HG03575 (cell line): Measurements from ENCODE around the gene OR4C3.
A peak's percentile ranks its signal among the peaks of the same experiment; 100 is the strongest.
"Not testable (repeated sequence)": the region's sequence is repeated elsewhere in the genome, so short reads cannot be mapped to it uniquely, and the experiment has no call there.

Experiments
- ATAC-seq: cut with Tn5 transposase; IDR thresholded peaks from one replicate; pipeline ENCODE4 v1.9.1; 2021; ENCODE audit not compliant: unreplicated experiment, insufficient number of reproducible peaks, low FRiP score; ENCODE audit errors: extremely low read depth

The OR4C3 gene

GRCh38 chr11:48324620-48325019, at the start of gene OR4C3:
Gene OR4C3, plus strand, starts transcription at chr11:48324920. Its CDS starts 102 bp downstream, at chr11:48325022.
- not testable (repeated sequence) for ATAC-seq

GRCh38 chr11:48305923-48306322, 18.8 kb upstream of the OR4C3 start, which contains the start of gene OR4S1:
Gene OR4S1, plus strand, starts transcription at chr11:48306223. Its CDS starts 0 bp downstream, at chr11:48306223.
- no peak for ATAC-seq

GRCh38 chr11:48307760-48308386, 16.8 kb upstream of the OR4C3 start:
- peak; percentile 85 for ATAC-seq

- not testable (repeated sequence) for ATAC-seq
These were observed 11.1 kb upstream of the OR4C3 start for GRCh38 chr11:48313590-48313989.

- not testable (repeated sequence) for ATAC-seq
These were observed 4.9 kb upstream of the OR4C3 start for GRCh38 chr11:48319813-48320212.

- ATAC-seq, result no peak
These were observed 16.7 kb downstream of the OR4C3 start for GRCh38 chr11:48341466-48341865.

GRCh38 chr11:48342505-48342904, 17.8 kb downstream of the OR4C3 start:
- ATAC-seq, result not testable (repeated sequence)

- not testable (repeated sequence) for ATAC-seq
These were observed 21.6 kb downstream of the OR4C3 start for GRCh38 chr11:48346286-48346685.

GRCh38 chr11:48354013-48354412, 29.3 kb downstream of the OR4C3 start:
- no peak for ATAC-seq

- no peak for ATAC-seq
These were observed 30.0 kb downstream of the OR4C3 start for GRCh38 chr11:48354677-48355076.

GRCh38 chr11:48361289-48361688, 36.6 kb downstream of the OR4C3 start:
- not testable (repeated sequence) for ATAC-seq

- ATAC-seq, result no peak
These were observed 41.6 kb downstream of the OR4C3 start, which contains the start of gene OR4C5 for GRCh38 chr11:48366365-48366764. Gene OR4C5, minus strand, starts transcription at chr11:48366465. Its CDS starts 0 bp downstream, at chr11:48366465.
